Heart left ventricle (tissue), 13 donors: Measurements from ENCODE around the gene GPRC5B.

Experiments used
- POLR2A ChIP-seq, 2 donors: fragments of 450-650 bp; IDR thresholded peaks; one replicate each; pipeline ENCODE4 v1.6.1; 2017; ENCODE audit warnings: antibody characterized with exemption in 2 of 2, mild to moderate bottlenecking in 2 of 2, moderate library complexity in 2 of 2
- TF ChIP-seq, protein P1 (sequence below), 12 donors: fragments of 200-600 bp; sonication (generic) in 4 of 12; IDR thresholded peaks; one replicate each; pipeline versions ENCODE4 v1.5.0 to v1.8.0; 2018 to 2022; ENCODE audit warnings: antibody characterized with exemption in 12 of 12, mild to moderate bottlenecking in 5 of 12
- donor health status: ischemic (EF 13 %, LVEDD 7.1; RV severe dilation, severe dysfunction).
- donor health status: DM: no; HTN: yes; CAD: no.
- donor health status: DM: no; HTN: no; CAD: no.
- donor health status: ischemic (EF 25% LVEDD 6.9; RV normal size, moderate dysfunction).
- donor health status: ischemic (EF 25% LVEDD 5.7; RV mildly dilated, moderate dysfunction).
- donor health status: ischemic (EF 35%, LVEDD 5.7; RV mildly dilated, moderate dysfunction).
- donor health status: nonischemic (EF 11% LVEDD 7.7; RV severe dilation, severe dysfunction).
- donor health status: DM: yes; HTN: yes; CAD: no.
- donor health status: PGD.
- donor health status: ischemic (EF 29% LVEDD 5.4; RV normal size, mild dysfunction).
- donor health status: nonischemic (EF 23%, LVEDD 6.1; RV moderate dilation, normal function).

DNA sequence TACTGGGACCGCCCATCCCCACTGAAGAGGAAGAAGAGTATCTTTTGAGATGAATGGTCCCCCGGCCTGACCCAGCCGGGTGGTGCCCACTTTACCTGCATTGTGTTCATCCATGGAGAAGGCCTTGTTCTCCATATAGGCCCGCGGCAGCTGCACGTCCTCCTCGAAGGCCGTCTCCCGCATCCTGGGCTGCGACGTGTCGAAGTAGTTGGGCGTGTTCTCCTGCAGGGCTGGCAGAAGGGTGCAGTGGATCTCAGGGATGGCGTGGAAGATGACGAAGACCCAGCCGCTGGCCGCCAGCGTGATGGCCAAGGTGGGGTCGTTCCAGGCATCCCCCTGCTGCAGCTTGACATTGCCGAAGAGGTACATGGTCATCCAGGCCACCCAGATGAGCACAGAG lies 12.9 kb downstream of the GPRC5B start:
- TF ChIP-seq, protein P1, sequence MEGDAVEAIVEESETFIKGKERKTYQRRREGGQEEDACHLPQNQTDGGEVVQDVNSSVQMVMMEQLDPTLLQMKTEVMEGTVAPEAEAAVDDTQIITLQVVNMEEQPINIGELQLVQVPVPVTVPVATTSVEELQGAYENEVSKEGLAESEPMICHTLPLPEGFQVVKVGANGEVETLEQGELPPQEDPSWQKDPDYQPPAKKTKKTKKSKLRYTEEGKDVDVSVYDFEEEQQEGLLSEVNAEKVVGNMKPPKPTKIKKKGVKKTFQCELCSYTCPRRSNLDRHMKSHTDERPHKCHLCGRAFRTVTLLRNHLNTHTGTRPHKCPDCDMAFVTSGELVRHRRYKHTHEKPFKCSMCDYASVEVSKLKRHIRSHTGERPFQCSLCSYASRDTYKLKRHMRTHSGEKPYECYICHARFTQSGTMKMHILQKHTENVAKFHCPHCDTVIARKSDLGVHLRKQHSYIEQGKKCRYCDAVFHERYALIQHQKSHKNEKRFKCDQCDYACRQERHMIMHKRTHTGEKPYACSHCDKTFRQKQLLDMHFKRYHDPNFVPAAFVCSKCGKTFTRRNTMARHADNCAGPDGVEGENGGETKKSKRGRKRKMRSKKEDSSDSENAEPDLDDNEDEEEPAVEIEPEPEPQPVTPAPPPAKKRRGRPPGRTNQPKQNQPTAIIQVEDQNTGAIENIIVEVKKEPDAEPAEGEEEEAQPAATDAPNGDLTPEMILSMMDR (IDR thresholded peaks at IDR 0.05) = no peak
- no peak for TF ChIP-seq POLR2A (IDR thresholded peaks at IDR 0.05)
